IPS DF 19.7 (cell line): ENCODE results near the gene ANKRD53.

Experiments
- DNase-seq: peaks from one replicate; pipeline ENCODE4 v3.0.0-alpha.2; 2013; ENCODE audit warnings: low read depth, low spot score

Gene ANKRD53

GRCh38 chr2:70943205-70943871, 35.1 kb upstream of the ANKRD53 start:
- DNase-seq = no peak

DNA sequence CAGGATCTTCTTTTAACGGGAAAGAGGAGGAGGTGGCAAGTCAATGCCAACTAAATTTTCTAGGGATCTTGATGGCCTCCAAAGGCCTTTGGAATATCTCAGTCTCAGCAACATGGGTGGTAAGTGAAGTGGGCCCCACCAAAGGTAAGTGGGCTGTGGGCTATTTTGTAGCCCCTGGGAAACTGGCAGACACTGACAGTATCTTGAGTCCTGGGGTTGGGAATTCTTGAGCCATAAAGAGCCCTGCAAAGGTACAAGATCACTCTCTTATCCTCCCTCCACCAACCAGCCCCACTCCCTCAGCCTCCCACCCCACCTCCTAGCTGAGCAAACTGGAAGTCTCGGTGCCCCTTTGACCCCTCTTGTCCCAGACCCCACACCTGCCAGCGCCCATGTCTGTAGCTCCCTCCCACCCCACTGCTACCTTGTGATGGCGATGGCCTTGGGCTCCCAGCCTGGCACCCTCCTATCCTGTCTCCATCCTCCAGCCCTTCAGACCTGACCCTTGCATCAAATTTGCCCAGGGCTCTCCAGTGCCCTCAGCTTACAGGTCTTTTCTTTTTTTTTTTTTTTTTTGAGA, 34.2 kb upstream of the ANKRD53 start:
- DNase-seq = no peak

GRCh38 chr2:70946832-70947442, 31.5 kb upstream of the ANKRD53 start:
- no peak for DNase-seq

- DNase-seq = no peak
These were observed 30.8 kb upstream of the ANKRD53 start for GRCh38 chr2:70947556-70948184.

- no peak for DNase-seq
These were observed 30.0 kb upstream of the ANKRD53 start for GRCh38 chr2:70948337-70949003.

DNA sequence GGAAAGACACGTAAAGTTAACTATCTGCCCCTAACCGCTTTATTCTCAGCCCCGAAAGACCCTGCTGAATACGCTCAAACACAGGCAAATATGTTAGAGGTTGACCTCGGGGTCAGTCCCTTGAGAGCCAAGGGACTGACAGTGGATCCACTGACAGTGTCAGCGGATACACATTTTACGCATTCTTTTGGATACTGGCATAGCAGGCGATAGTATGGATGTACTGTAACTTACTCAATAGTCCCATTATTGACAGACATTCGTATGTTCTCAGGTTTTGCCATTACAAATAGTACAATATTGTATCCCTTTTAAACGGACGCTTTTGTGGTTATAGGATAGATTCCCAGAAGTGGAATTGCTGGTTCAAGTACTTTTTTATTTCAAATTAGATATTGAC, 29.3 kb upstream of the ANKRD53 start:
- DNase-seq = no peak

GRCh38 chr2:70954886-70955285, 23.5 kb upstream of the ANKRD53 start:
- no peak for DNase-seq

- no peak for DNase-seq
These were observed 22.3 kb upstream of the ANKRD53 start for GRCh38 chr2:70956141-70956540.

GRCh38 chr2:70957798-70958197, 20.6 kb upstream of the ANKRD53 start:
- no peak for DNase-seq

DNA sequence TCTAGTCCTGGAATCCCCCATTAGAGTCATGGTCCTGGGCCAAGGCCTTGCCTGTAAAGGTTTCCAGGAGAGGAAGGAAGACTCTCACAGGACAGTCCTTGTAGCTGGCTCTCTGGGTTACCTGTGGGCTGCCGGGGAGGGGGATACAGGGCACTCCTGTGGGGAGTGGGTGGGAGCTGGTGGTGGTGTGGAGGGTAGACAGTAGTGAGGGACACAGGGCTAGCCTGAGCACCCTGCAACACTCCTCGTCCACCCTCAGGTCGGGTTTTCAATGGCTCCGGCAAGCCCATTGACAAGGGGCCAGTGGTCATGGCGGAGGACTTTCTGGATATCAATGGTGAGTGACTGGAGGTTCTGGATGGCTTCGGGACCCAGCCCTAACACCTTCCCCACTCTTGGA, 19.7 kb upstream of the ANKRD53 start:
- no peak for DNase-seq

DNA sequence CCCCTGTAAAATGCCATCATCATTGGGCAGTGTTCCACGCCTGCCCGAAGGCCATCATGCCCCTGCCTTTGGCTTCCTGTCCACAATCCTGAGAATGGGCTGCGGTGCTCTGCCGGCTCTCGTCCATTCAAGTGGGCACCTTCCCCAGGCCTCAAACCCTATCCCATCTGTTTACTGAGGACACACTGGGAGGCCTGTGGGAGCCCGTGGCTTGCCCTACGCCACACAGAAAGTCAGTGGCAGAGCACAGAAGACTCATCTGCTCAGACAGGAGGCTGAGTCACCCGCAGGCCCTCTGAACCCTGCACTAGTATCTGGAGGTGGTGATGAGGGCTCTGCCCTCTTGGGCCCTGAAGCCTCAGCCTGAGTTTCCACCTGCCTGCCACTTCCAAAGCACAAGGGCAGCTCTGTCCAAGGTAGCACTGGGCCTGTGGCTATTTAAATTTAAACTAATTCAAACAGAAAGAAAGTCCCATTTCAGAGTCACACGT, 19.1 kb upstream of the ANKRD53 start:
- no peak for DNase-seq

GRCh38 chr2:70959851-70960832, 18.3 kb upstream of the ANKRD53 start:
- DNase-seq = no peak

DNA sequence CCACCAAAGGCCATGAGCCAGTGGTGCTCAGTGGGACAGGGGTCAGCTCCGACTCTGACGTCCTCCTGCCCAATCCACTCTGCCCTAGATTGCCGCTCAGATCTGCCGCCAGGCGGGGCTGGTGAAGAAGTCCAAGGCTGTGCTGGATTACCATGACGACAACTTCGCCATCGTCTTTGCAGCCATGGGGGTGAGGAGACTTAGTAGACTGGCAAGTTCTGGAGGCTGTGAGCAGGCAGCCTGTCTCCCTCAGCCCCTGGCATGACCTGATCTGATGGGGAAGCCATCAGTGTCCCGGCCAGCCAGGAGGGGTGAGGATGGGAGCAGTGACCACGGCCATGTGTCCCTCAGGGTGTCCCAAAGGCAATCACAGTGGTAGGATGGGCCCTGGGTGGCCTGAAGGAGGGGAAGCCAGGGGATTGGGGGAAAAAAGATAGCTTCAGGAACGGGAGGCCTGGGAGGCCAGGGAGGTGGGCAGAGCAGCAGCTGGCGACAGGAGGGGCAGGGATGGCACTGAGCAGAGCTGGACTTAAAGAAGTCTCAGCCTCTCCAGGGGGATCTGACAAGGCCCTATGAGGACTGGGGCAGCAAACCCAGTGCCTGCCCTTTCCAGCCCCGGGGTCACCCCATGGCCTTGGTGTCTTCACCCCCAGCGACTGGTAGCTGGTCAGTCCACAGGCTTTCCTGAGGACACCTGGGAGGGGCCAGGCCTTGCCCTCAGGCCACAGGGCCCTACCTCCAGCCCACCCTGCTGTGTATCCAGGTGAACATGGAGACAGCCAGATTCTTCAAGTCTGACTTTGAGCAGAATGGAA, 17.4 kb upstream of the ANKRD53 start:
- no peak for DNase-seq

DNA sequence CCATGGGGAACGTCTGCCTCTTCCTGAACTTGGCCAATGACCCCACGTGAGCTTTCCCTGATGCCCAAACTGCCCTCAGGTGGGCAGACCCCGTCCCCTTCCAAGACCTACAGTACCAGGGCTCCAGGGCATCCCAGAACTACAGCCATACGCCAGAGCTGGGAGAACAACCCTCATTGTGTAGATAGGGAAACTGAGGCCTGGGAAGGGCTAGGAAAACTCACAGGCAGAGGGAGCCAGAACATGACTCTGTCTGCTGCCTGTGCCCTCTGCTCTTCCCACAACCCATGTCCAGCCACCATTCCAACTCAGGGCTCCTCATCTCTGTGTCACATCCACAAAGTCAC, 16.8 kb upstream of the ANKRD53 start:
- no peak for DNase-seq

GRCh38 chr2:70962211-70962884, 16.1 kb upstream of the ANKRD53 start:
- no peak for DNase-seq

DNA sequence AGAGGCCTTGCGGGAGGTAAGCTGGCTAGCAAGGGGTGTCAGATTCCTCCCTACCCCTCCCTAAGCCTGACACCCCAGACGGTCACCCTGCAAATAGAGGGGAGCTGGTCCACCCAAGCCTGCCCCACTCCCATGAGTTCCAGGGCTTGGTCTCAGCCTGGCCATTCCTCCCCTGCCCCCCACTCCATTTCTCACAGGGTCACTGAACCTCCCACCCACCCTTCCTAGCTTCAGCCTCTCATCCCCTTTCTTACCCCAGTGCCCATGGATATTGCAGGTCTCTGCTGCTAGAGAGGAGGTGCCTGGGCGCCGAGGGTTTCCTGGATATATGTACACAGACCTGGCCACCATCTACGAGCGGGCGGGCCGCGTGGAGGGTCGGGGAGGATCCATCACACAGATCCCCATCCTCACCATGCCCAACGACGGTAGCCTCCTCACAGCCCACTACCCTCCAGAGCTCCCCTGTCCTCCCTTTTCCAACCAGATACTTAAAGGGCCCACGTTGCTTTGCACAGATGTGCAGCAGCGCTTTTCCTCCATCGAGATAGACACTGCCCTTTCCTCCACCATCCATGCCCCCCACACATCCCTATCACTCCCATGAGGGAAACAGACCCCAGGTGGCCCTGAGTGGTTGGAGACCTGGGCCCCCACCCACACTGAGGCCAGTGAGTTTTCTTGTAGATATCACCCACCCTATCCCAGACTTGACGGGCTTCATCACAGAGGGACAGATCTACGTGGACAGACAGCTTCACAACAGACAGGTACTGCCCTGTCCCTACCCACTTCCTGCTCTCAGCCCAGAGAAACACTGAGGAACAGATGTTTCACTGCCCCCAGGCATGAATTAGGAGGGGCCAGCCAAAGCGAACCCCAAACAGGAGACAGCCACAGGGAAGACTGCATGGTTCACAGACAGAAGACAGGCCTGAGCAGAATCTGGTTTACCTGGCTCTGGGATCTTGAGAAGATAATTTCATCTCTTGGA, 15.2 kb upstream of the ANKRD53 start:
- no peak for DNase-seq

GRCh38 chr2:70964133-70964532, 14.3 kb upstream of the ANKRD53 start:
- DNase-seq = no peak
